NCI-H524 (cell line): ENCODE data around the gene PRR20C.
"Not testable (repeated sequence)": the region's sequence is repeated elsewhere in the genome, so short reads cannot be mapped to it uniquely, and the experiment has no call there.

ENCODE experiments used
- DNase-seq, 2 experiments: peaks; one replicate each; lab custom pipeline; 2025; lab: John Stamatoyannopoulos, UW

Gene PRR20C

GRCh38 chr13:57153761-57154160, at the start of gene PRR20C:
Gene PRR20C, plus strand, starts transcription at chr13:57154061. Its CDS starts 387 bp downstream, at chr13:57154448.
- not testable (repeated sequence) for DNase-seq

- DNase-seq, result no peak
Measured at GRCh38 chr13:57114945-57115344, 38.9 kb upstream of the PRR20C start.

- DNase-seq, result no peak
Measured at GRCh38 chr13:57123681-57124080, 30.2 kb upstream of the PRR20C start.

- no peak for DNase-seq
Measured at GRCh38 chr13:57128909-57129308, 25.0 kb upstream of the PRR20C start.

GRCh38 chr13:57136093-57136492, 17.8 kb upstream of the PRR20C start:
- no peak for DNase-seq

- DNase-seq, result no peak
Measured at GRCh38 chr13:57137585-57137984, 16.3 kb upstream of the PRR20C start.

- no peak for DNase-seq
Measured at GRCh38 chr13:57138988-57139387, 14.9 kb upstream of the PRR20C start.

- DNase-seq, result not testable (repeated sequence)
Measured at GRCh38 chr13:57139781-57140180, 14.1 kb upstream of the PRR20C start.

- DNase-seq, result not testable (repeated sequence)
Measured at GRCh38 chr13:57140235-57140968, 13.5 kb upstream of the PRR20C start, which contains the start of gene PRR20A. Gene PRR20A, plus strand, starts transcription at chr13:57140918. Its CDS starts 387 bp downstream, at chr13:57141305.

GRCh38 chr13:57147188-57147587, 6.7 kb upstream of the PRR20C start, which contains the start of gene PRR20B:
Gene PRR20B, plus strand, starts transcription at chr13:57147488. Its CDS starts 387 bp downstream, at chr13:57147875.
- not testable (repeated sequence) for DNase-seq

- DNase-seq, result not testable (repeated sequence)
Measured at GRCh38 chr13:57148106-57148505, 5.8 kb upstream of the PRR20C start.

GRCh38 chr13:57160332-57160731, 6.5 kb downstream of the PRR20C start, which contains the start of gene PRR20D:
Gene PRR20D, plus strand, starts transcription at chr13:57160632. Its CDS starts 387 bp downstream, at chr13:57161019.
- not testable (repeated sequence) for DNase-seq

GRCh38 chr13:57166897-57167296, 13.0 kb downstream of the PRR20C start, which contains the start of gene PRR20E:
Gene PRR20E, plus strand, starts transcription at chr13:57167197. Its CDS starts 387 bp downstream, at chr13:57167584.
- not testable (repeated sequence) for DNase-seq

GRCh38 chr13:57191667-57192066, 37.8 kb downstream of the PRR20C start:
- no peak for DNase-seq
